SK-N-SH treated with all-trans-retinoic acid at 6 μM for 48 hours (cell line): ENCODE results near the gene CYP46A1.

ENCODE experiments used
- ATAC-seq: fragments of 200-7000 bp; cut with Tn5 transposase; 3 replicates; pipeline ENCODE4 v1.9.1; 2020; ENCODE audit warnings: mild to moderate bottlenecking, moderate library complexity
- ARNTL ChIP-seq: fragments of 450-650 bp; formaldehyde crosslinking; IDR thresholded peaks from 2 replicates; pipeline ENCODE4 v1.5.0; 2020; ENCODE audit warnings: low read depth, mild to moderate bottlenecking, moderate library complexity, borderline replicate concordance
- BACH2 ChIP-seq: fragments of 250-450 bp; sonication (Bioruptor Pico); IDR thresholded peaks from 2 replicates; pipeline ENCODE4 v1.9.0; 2021; ENCODE audit warnings: mild to moderate bottlenecking, borderline replicate concordance
- CSRNP3 ChIP-seq: fragments of 250-450 bp; sonication (Bioruptor Pico); IDR thresholded peaks from 2 replicates; pipeline ENCODE4 v1.5.1; 2021; ENCODE audit warnings: mild to moderate bottlenecking, moderate library complexity
- ESRRG ChIP-seq: fragments of 250-450 bp; sonication (Bioruptor Pico); IDR thresholded peaks from 2 replicates; pipeline ENCODE4 v1.6.1; 2021; ENCODE audit warnings: mild to moderate bottlenecking
- GLIS3 ChIP-seq: fragments of 250-450 bp; sonication (Bioruptor Pico); IDR thresholded peaks from 2 replicates; pipeline ENCODE4 v1.5.0; 2020; ENCODE audit warnings: mild to moderate bottlenecking, moderate library complexity
- ISL1 ChIP-seq: fragments of 250-450 bp; sonication (Bioruptor Pico); IDR thresholded peaks from 2 replicates; pipeline ENCODE4 v2.1.2; 2022; ENCODE audit warnings: mild to moderate bottlenecking, moderate library complexity
- PATZ1 ChIP-seq: fragments of 250-450 bp; sonication (Bioruptor Pico); IDR thresholded peaks from 2 replicates; pipeline ENCODE4 v1.8.0; 2020; ENCODE audit warnings: mild to moderate bottlenecking, moderate library complexity, borderline replicate concordance
- RARB ChIP-seq: fragments of 250-450 bp; sonication (Bioruptor Pico); IDR thresholded peaks from 2 replicates; pipeline ENCODE4 v1.8.0; 2021; ENCODE audit warnings: mild to moderate bottlenecking, moderate library complexity
- SNAI2 ChIP-seq: fragments of 250-450 bp; sonication (Bioruptor Pico); IDR thresholded peaks from 2 replicates; pipeline ENCODE4 v1.5.0; 2020; ENCODE audit warnings: mild to moderate bottlenecking, moderate library complexity
- TOX ChIP-seq: fragments of 250-450 bp; sonication (Bioruptor Pico); IDR thresholded peaks from 2 replicates; pipeline ENCODE4 v1.8.0; 2021; ENCODE audit warnings: mild to moderate bottlenecking, moderate library complexity, borderline replicate concordance
- ZFP3 ChIP-seq: fragments of 250-450 bp; sonication (Bioruptor Pico); IDR thresholded peaks from 2 replicates; pipeline ENCODE4 v1.5.0; 2020; ENCODE audit warnings: mild to moderate bottlenecking, moderate library complexity
- ZFP30 ChIP-seq: fragments of 450-650 bp; formaldehyde crosslinking; IDR thresholded peaks from 2 replicates; pipeline ENCODE4 v1.5.0; 2022; ENCODE audit warnings: mild to moderate bottlenecking, moderate library complexity
- ZNF70 ChIP-seq: fragments of 450-650 bp; formaldehyde crosslinking; IDR thresholded peaks from 2 replicates; pipeline ENCODE4 v1.5.0; 2020; ENCODE audit warnings: mild to moderate bottlenecking, moderate library complexity
- ZNF8 ChIP-seq: fragments of 450-650 bp; formaldehyde crosslinking; IDR thresholded peaks from 2 replicates; pipeline ENCODE4 v1.5.0; 2020; ENCODE audit warnings: mild to moderate bottlenecking, moderate library complexity
- TF ChIP-seq, protein P1 (sequence below): fragments of 250-450 bp; sonication (Bioruptor Pico); IDR thresholded peaks from 2 replicates; pipeline ENCODE4 v1.8.0; 2021; ENCODE audit warnings: low read depth, mild to moderate bottlenecking, moderate library complexity, borderline replicate concordance
- TF ChIP-seq, protein P2 (sequence below): fragments of 250-450 bp; sonication (Bioruptor Pico); IDR thresholded peaks from 2 replicates; pipeline ENCODE4 v1.5.0; 2020; ENCODE audit warnings: mild to moderate bottlenecking, moderate library complexity

Gene CYP46A1

DNA sequence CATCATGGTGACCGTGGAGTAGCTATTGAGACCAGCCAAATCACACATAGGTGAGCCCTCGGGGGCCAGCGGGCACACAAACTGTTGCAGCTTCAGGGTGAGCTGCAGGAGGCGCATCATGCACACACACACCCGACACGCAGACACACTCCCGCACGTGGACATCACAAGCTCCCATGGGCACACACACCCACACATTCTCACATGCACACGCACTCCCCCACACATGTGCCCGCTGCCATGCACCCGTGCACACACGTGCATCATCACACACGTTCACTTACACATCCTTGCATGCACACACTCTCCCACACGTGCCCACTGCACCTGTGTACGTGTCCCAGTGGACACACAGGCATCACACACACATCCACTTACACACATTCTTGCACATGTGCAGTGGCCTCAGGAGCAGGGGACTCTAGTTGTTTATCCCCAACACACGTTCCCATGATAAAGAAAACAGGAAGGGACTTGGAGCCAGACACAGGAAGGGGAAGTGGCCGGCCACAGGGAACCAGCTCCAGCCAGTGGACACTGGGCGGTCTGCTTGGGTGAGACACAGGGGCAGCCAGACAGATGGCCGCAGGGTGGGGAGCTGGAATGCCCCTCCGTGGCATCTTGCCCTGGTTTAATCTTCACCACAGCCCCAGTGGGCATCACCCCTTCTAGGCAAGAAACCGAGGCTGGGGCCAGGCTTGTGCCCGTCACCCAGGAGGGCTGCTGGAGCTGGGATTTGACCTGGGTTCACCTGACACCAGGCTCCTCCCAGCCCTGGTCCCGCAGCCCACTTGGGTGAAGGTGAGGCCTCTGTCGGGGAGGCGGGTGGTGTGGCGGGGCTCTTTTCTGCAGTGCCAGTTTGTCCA, 49.7 kb downstream of the CYP46A1 start:
- no peak for TF ChIP-seq CSRNP3 (CRISPR knock-in tag)
- no peak for TF ChIP-seq ESRRG (CRISPR knock-in tag)
- TF ChIP-seq RARB, result no peak
- no peak for TF ChIP-seq ARNTL (CRISPR knock-in tag)
- TF ChIP-seq PATZ1 (CRISPR knock-in tag), result no peak
- TF ChIP-seq, protein P1, sequence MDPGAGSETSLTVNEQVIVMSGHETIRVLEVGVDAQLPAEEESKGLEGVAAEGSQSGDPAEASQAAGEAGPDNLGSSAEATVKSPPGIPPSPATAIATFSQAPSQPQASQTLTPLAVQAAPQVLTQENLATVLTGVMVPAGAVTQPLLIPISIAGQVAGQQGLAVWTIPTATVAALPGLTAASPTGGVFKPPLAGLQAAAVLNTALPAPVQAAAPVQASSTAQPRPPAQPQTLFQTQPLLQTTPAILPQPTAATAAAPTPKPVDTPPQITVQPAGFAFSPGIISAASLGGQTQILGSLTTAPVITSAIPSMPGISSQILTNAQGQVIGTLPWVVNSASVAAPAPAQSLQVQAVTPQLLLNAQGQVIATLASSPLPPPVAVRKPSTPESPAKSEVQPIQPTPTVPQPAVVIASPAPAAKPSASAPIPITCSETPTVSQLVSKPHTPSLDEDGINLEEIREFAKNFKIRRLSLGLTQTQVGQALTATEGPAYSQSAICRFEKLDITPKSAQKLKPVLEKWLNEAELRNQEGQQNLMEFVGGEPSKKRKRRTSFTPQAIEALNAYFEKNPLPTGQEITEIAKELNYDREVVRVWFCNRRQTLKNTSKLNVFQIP (CRISPR knock-in tag), result no peak
- TF ChIP-seq BACH2 (CRISPR knock-in tag), result no peak
- no peak for TF ChIP-seq TOX
- no peak for TF ChIP-seq ISL1 (CRISPR knock-in tag)
- TF ChIP-seq ZFP30, result no peak
- TF ChIP-seq SNAI2, result no peak
- no peak for ATAC-seq

- no peak for ATAC-seq
- no peak for TF ChIP-seq GLIS3 (CRISPR knock-in tag)
- TF ChIP-seq ZFP3, result no peak
- TF ChIP-seq, protein P1 (CRISPR knock-in tag), result no peak
- no peak for TF ChIP-seq ESRRG (CRISPR knock-in tag)
- TF ChIP-seq, protein P2, sequence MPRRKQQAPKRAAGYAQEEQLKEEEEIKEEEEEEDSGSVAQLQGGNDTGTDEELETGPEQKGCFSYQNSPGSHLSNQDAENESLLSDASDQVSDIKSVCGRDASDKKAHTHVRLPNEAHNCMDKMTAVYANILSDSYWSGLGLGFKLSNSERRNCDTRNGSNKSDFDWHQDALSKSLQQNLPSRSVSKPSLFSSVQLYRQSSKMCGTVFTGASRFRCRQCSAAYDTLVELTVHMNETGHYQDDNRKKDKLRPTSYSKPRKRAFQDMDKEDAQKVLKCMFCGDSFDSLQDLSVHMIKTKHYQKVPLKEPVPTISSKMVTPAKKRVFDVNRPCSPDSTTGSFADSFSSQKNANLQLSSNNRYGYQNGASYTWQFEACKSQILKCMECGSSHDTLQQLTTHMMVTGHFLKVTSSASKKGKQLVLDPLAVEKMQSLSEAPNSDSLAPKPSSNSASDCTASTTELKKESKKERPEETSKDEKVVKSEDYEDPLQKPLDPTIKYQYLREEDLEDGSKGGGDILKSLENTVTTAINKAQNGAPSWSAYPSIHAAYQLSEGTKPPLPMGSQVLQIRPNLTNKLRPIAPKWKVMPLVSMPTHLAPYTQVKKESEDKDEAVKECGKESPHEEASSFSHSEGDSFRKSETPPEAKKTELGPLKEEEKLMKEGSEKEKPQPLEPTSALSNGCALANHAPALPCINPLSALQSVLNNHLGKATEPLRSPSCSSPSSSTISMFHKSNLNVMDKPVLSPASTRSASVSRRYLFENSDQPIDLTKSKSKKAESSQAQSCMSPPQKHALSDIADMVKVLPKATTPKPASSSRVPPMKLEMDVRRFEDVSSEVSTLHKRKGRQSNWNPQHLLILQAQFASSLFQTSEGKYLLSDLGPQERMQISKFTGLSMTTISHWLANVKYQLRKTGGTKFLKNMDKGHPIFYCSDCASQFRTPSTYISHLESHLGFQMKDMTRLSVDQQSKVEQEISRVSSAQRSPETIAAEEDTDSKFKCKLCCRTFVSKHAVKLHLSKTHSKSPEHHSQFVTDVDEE (CRISPR knock-in tag), result no peak
- TF ChIP-seq TOX, result no peak
- TF ChIP-seq ISL1 (CRISPR knock-in tag), result no peak
- TF ChIP-seq PATZ1 (CRISPR knock-in tag), result no peak
- TF ChIP-seq ZNF8 (CRISPR knock-in tag), result no peak
- no peak for TF ChIP-seq ZNF70 (CRISPR knock-in tag)
- TF ChIP-seq, all 23 proteins: peak for 0
These were observed 50.4 kb downstream of the CYP46A1 start for GRCh38 chr14:99734406-99735051.
